GM18951 (cell line): ENCODE data around the gene FBXW7.

Source experiments
- POLR2A ChIP-seq: IDR thresholded peaks from 4 replicates; pipeline ENCODE4 v1.6.1; 2011; ENCODE audit warnings: mild to moderate bottlenecking; ENCODE audit not compliant: insufficient read length, insufficient read depth; ENCODE audit errors: extremely low read depth
- in situ Hi-C: fragments of 300-500 bp; cut with MboI; formaldehyde crosslinking; loops from one replicate; pipeline ENCODE4 v1.12.0; 2022; ENCODE audit warnings: low sequenced_read_pairs, mixed read lengths, inconsistent platforms; ENCODE audit not compliant: unreplicated experiment

Gene FBXW7

GRCh38 chr4:152283801-152284470 lies 252.0 kb downstream of the FBXW7 start:
- TF ChIP-seq POLR2A, result no peak

GRCh38 chr4:152281822-152282221 lies 254.1 kb downstream of the FBXW7 start:
- in situ Hi-C loops, result no loop called here
- TF ChIP-seq POLR2A, result no peak

More at GRCh38 chr4:152283801-152284470, 252.0 kb downstream of the FBXW7 start:
- in situ Hi-C loops, result no loop called here

- no peak for TF ChIP-seq POLR2A
- in situ Hi-C loops, result no loop called here
Measured at GRCh38 chr4:152281211-152281610, 254.7 kb downstream of the FBXW7 start.

GRCh38 chr4:152279234-152279566 lies 256.7 kb downstream of the FBXW7 start:
- in situ Hi-C loops, result no loop called here
- TF ChIP-seq POLR2A, result no peak

GRCh38 chr4:152278505-152279233 lies 257.2 kb downstream of the FBXW7 start:
- TF ChIP-seq POLR2A, result no peak

GRCh38 chr4:152278172-152278504 lies 257.8 kb downstream of the FBXW7 start:
- TF ChIP-seq POLR2A, result no peak
- in situ Hi-C loops, result no loop called here

More at GRCh38 chr4:152278505-152279233, 257.2 kb downstream of the FBXW7 start:
- in situ Hi-C loops, result no loop called here

GRCh38 chr4:152277333-152277732 lies 258.6 kb downstream of the FBXW7 start:
- in situ Hi-C loops, result no loop called here

GRCh38 chr4:152273343-152273742 lies 262.5 kb downstream of the FBXW7 start:
- no peak for TF ChIP-seq POLR2A
- in situ Hi-C loops, result no loop called here

More at GRCh38 chr4:152277333-152277732, 258.6 kb downstream of the FBXW7 start:
- TF ChIP-seq POLR2A, result no peak
